A549 (cell line): Measurements from ENCODE around the gene SERHL2. TPM values are rescaled to one million over a fixed set of nuclear protein-coding genes. Genes with fewer than 3 reads are reported as not detected.
"Not testable (repeated sequence)": the region's sequence is repeated elsewhere in the genome, so short reads cannot be mapped to it uniquely, and the experiment has no call there.

Experiments
- ATAC-seq, 2 experiments: fragments of 200-7000 bp in 1 of 2; fragments of >200 bp in 1 of 2; cut with Nextera tagmentation in 1 of 2; cut with Tn5 transposase in 1 of 2; 3 replicates each; pipeline versions ENCODE4 v1.8.0 to v1.9.1; 2018 to 2020; ENCODE audit warnings: mild to moderate bottlenecking in 1 of 2, moderate library complexity in 1 of 2
- CTCF ChIA-PET: fragments of 300-600 bp; sonication (Branson Sonifier 250); formaldehyde crosslinking; extraction: SDS; loops from one replicate; lab custom pipeline; 2021; ENCODE audit warnings: antibody characterized with exemption, inconsistent platforms; lab: Yijun Ruan, JAX
- POLR2A ChIA-PET: fragments of 350-600 bp; formaldehyde crosslinking; extraction: SDS; loops from one replicate; lab custom pipeline; 2021; ENCODE audit warnings: antibody characterized with exemption, inconsistent platforms; lab: Yijun Ruan, JAX
- DNase-seq, 2 experiments: peaks; one replicate each; pipeline versions ENCODE4 v3.0.0 to v3.0.0-alpha.2; 2011 to 2016; ENCODE audit warnings: low read depth in 1 of 2, low spot score in 1 of 2
- FAIRE-seq: peaks from 2 replicates; lab custom pipeline; 2011; peaks lifted over from hg19 to GRCh38; lab: Jason Lieb, UNC
- H3K27ac ChIP-seq, 2 experiments: fragments of >200 bp; sonication (Bioruptor Twin); formaldehyde crosslinking; 3 replicates each; pipeline ENCODE4 v1.5.1; 2016 to 2017
- H3K4me1 ChIP-seq: fragments of >200 bp; sonication (Bioruptor Twin); formaldehyde crosslinking; 3 replicates; pipeline ENCODE4 v1.6.1; 2016
- H3K4me2 ChIP-seq: fragments of >200 bp; sonication (Bioruptor Twin); formaldehyde crosslinking; 3 replicates; pipeline ENCODE4 v1.6.1; 2016
- H3K4me3 ChIP-seq: fragments of >200 bp; sonication (Bioruptor Twin); formaldehyde crosslinking; 3 replicates; pipeline ENCODE4 v1.5.1; 2016
- H3K9me3 ChIP-seq: fragments of >200 bp; sonication (Bioruptor Twin); formaldehyde crosslinking; 3 replicates; pipeline ENCODE4 v1.6.1; 2016
- CHD2 ChIP-seq: fragments of 150-350 bp; IDR thresholded peaks from 2 replicates; pipeline ENCODE4 v1.6.1; 2014; ENCODE audit warnings: low read length; ENCODE audit not compliant: partially characterized antibody
- CHD4 ChIP-seq: fragments of 200-600 bp; sonication (generic); IDR thresholded peaks from 2 replicates; pipeline ENCODE4 v1.6.1; 2016; ENCODE audit warnings: antibody characterized with exemption, mild to moderate bottlenecking, borderline replicate concordance
- EHF ChIP-seq: fragments of 250-450 bp; sonication (Bioruptor Pico); IDR thresholded peaks from 2 replicates; pipeline ENCODE4 v1.5.0; 2020; ENCODE audit warnings: mild to moderate bottlenecking
- FOSL2 ChIP-seq, 2 experiments: fragments of 450-650 bp in 1 of 2; fragments of >200 bp in 1 of 2; sonication (Bioruptor Twin) in 1 of 2; formaldehyde crosslinking; IDR thresholded peaks; 2 replicates each; pipeline versions ENCODE4 v1.5.0 to v1.6.1; 2016 to 2020; ENCODE audit warnings: mild to moderate bottlenecking in 1 of 2, moderate library complexity in 1 of 2
- FOXS1 ChIP-seq: fragments of 250-450 bp; sonication (Bioruptor Pico); IDR thresholded peaks from 2 replicates; pipeline ENCODE4 v1.5.0; 2020; ENCODE audit warnings: mild to moderate bottlenecking, moderate library complexity
- GATA3 ChIP-seq: IDR thresholded peaks from 2 replicates; pipeline ENCODE4 v1.6.1; 2012; ENCODE audit warnings: borderline replicate concordance
- HES2 ChIP-seq: fragments of >200 bp; sonication (Bioruptor Twin); formaldehyde crosslinking; IDR thresholded peaks from 2 replicates; pipeline ENCODE4 v1.6.1; 2016
- HOXB13 ChIP-seq: fragments of 250-450 bp; sonication (Bioruptor Pico); IDR thresholded peaks from 2 replicates; pipeline ENCODE4 v1.5.0; 2020; ENCODE audit warnings: low read depth, mild to moderate bottlenecking, moderate library complexity
- MAZ ChIP-seq: fragments of 150-350 bp; IDR thresholded peaks from 2 replicates; pipeline ENCODE4 v1.6.1; 2014; ENCODE audit warnings: antibody characterized with exemption, low read depth, low read length, borderline replicate concordance
- POLR2A ChIP-seq: IDR thresholded peaks from 2 replicates; pipeline ENCODE4 v1.6.1; 2012; ENCODE audit warnings: mild to moderate bottlenecking, low read length
- RARB ChIP-seq: fragments of 250-450 bp; sonication (Bioruptor Pico); IDR thresholded peaks from 2 replicates; pipeline ENCODE4 v1.8.0; 2021; ENCODE audit warnings: mild to moderate bottlenecking, moderate library complexity
- REST ChIP-seq: fragments of 200-600 bp; sonication (generic); IDR thresholded peaks from 2 replicates; pipeline ENCODE4 v1.6.1; 2016; ENCODE audit warnings: antibody characterized with exemption, mild to moderate bottlenecking, moderate library complexity
- SREBF2 ChIP-seq: fragments of 450-650 bp; IDR thresholded peaks from 2 replicates; pipeline ENCODE4 v1.6.1; 2014; ENCODE audit warnings: mild to moderate bottlenecking, moderate library complexity
- WGBS: methylation state at CpG from one replicate; pipeline ENCODE4 v1.1.6; 2017; ENCODE audit errors: missing lambda C conversion rate; 5-methylcytosine and 5-hydroxymethylcytosine counted together
- polyA plus RNA-seq, 4 experiments: library from polyadenylated mRNA; depleted of rRNA in 3 of 4; stranded (reverse); fragments of >200 nt; fragmentation: RNase III in 1 of 4; extraction: RNeasy Plus Mini Kit Qiagen cat#74134 plus additional on column Dnase treatment in 1 of 4; gene quantifications; 2 replicates in 3 of 4; 3 replicates in 1 of 4; pipeline ENCODE4 v1.2.3, GENCODE V29; 2011 to 2017
- TF ChIP-seq, protein P1 (sequence below): fragments of >200 bp; sonication (Bioruptor Twin); formaldehyde crosslinking; IDR thresholded peaks from 3 replicates; pipeline ENCODE4 v1.5.1; 2016

Gene SERHL2
- polyA plus RNA-seq, 2 of the 4 experiments (the other 2 are of a cell fraction), result 0.14 to 0.21 TPM

DNA sequence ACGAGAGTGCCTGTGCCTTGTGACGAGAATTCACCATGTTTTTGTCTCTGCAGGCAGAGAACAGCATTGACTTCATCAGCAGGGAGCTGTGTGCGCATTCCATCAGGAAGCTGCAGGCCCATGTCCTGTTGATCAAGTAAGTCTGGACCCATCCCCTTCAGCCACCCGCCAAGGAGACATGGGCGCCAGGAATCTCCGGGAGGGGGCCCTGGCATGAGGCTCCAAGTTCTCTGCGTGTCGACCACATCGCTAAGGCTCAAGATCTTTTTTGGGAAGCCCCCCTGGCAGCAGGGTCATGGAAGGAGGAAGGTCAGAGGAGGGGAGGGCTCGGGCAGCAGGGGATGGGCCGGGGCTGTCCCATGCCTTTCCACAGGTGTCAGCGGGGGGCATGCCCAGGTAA lies 17.3 kb downstream of the SERHL2 start:
- 0 out of 6 replicates have a peak, but pooled peaks of 1 of the 2 experiments have one; percentile 1 for ATAC-seq
- H3K4me1 ChIP-seq, FAIRE-seq, H3K9me3 ChIP-seq, CTCF ChIA-PET, POLR2A ChIA-PET, H3K4me2 ChIP-seq, H3K4me3 ChIP-seq, H3K27ac ChIP-seq, DNase-seq: not testable (repeated sequence)
- WGBS, result 100% methylated on average over 1 of the region's 12 CpGs

GRCh38 chr22:42574046-42574445 lies 20.3 kb downstream of the SERHL2 start:
- POLR2A ChIA-PET, H3K4me1 ChIP-seq, H3K4me3 ChIP-seq, FAIRE-seq, H3K9me3 ChIP-seq, H3K4me2 ChIP-seq, H3K27ac ChIP-seq, DNase-seq: not testable (repeated sequence)
- CTCF ChIA-PET, result interaction anchor here (1.2 kb wide), 1 partner anchor 14 kb away, joined by 3 read pairs; no protein-coding TSS in a partner anchor
- ATAC-seq, result peak; percentile 25 to 68; a peak in 4 of 6 replicates
- 100% methylated on average over 1 of the region's 1 CpG for WGBS

- POLR2A ChIA-PET, FAIRE-seq, H3K27ac ChIP-seq, H3K4me1 ChIP-seq, H3K4me2 ChIP-seq, H3K9me3 ChIP-seq, H3K4me3 ChIP-seq, ATAC-seq, DNase-seq: not testable (repeated sequence)
- CTCF ChIA-PET, result interaction anchor here (1.2 kb wide), 1 partner anchor 14 kb away, joined by 3 read pairs; no protein-coding TSS in a partner anchor
- 91% methylated on average over 14 of the region's 21 CpGs for WGBS
Measured at GRCh38 chr22:42574468-42574867, 20.7 kb downstream of the SERHL2 start.

GRCh38 chr22:42575996-42576574 lies 22.3 kb downstream of the SERHL2 start:
- H3K4me3 ChIP-seq, H3K9me3 ChIP-seq, FAIRE-seq, CTCF ChIA-PET, POLR2A ChIA-PET, H3K4me1 ChIP-seq, H3K27ac ChIP-seq, H3K4me2 ChIP-seq, DNase-seq, ATAC-seq: not testable (repeated sequence)
- no CpG with 5 or more reads among the region's 30 CpGs for WGBS

- 100% methylated on average over 6 of the region's 9 CpGs for WGBS
- ATAC-seq, H3K4me1 ChIP-seq, FAIRE-seq, H3K4me3 ChIP-seq, DNase-seq, POLR2A ChIA-PET, CTCF ChIA-PET, H3K4me2 ChIP-seq, H3K27ac ChIP-seq, H3K9me3 ChIP-seq: not testable (repeated sequence)
Measured at GRCh38 chr22:42577141-42577540, 23.4 kb downstream of the SERHL2 start.

DNA sequence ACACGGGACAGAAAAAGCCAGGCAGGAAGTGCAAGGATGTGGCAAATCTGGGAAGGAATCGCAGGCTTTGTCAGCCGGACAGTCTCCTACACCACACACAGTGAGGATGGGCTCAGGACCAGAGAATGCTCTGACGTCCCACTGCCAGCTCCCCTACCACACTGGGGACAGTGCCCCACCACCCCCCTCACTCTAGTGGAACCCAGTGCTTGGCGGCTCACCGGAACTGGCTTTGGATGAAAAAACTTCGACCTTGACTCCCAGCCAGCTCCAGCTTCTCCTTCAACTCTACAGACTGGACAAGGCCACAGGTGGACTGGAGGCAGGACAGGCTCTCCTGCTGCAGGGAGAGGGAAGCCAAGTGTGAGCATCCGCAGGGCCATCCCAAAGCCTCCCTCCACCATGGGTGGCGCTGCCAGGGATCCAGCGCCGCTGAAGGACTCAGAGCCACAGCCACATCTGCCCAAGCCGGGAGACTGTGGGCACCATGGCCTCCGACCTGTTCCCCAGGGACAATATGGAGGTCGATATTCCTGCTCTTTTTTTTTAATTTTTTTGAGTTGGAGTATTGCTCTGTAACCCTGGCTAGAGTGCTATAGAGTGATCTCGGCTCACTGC lies 24.0 kb downstream of the SERHL2 start:
- ChIA-PET POLR2A (no interaction called here), CTCF (interaction anchor here (0.8 kb wide), 1 partner anchor 15 kb away, joined by 3 read pairs; no protein-coding TSS in a partner anchor)
- Histone ChIP-seq H3K9me3 (no peaks in the 10 kb centered on the region), H3K4me2 (no peak overlapping the region), H3K4me1 (no peaks in the 10 kb centered on the region), H3K27ac (no peak overlapping the region), H3K4me3 (no peak overlapping the region)
- no peak for ATAC-seq
- no peak for DNase-seq
- 95% methylated on average over 12 of the region's 15 CpGs for WGBS
- no peak for TF ChIP-seq FOSL2 (IDR thresholded peaks at IDR 0.05)
- no peak for TF ChIP-seq FOSL2 (CRISPR knock-in tag; IDR thresholded peaks at IDR 0.05)
- TF ChIP-seq HOXB13 (CRISPR knock-in tag), result no peak
- TF ChIP-seq RARB (CRISPR knock-in tag), result no peak
- no peak for TF ChIP-seq HES2
- TF ChIP-seq FOXS1 (CRISPR knock-in tag), result no peak
- TF ChIP-seq MAZ, result no peak
- no peak for TF ChIP-seq SREBF2
- TF ChIP-seq CHD2, result no peak
- no peak for TF ChIP-seq REST
- no peak for TF ChIP-seq POLR2A
- no peak for TF ChIP-seq GATA3
- no peak for TF ChIP-seq EHF (CRISPR knock-in tag)
- TF ChIP-seq, protein P1, sequence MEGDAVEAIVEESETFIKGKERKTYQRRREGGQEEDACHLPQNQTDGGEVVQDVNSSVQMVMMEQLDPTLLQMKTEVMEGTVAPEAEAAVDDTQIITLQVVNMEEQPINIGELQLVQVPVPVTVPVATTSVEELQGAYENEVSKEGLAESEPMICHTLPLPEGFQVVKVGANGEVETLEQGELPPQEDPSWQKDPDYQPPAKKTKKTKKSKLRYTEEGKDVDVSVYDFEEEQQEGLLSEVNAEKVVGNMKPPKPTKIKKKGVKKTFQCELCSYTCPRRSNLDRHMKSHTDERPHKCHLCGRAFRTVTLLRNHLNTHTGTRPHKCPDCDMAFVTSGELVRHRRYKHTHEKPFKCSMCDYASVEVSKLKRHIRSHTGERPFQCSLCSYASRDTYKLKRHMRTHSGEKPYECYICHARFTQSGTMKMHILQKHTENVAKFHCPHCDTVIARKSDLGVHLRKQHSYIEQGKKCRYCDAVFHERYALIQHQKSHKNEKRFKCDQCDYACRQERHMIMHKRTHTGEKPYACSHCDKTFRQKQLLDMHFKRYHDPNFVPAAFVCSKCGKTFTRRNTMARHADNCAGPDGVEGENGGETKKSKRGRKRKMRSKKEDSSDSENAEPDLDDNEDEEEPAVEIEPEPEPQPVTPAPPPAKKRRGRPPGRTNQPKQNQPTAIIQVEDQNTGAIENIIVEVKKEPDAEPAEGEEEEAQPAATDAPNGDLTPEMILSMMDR, result no peak
- TF ChIP-seq CHD4, result no peak
- FAIRE-seq, result no peak
